LNCAP (cell line): ENCODE data around the gene LRP1B.

Source experiments
- CTCF ChIP-seq: fragments of 450-650 bp; IDR thresholded peaks from 2 replicates; pipeline ENCODE4 v1.5.1; 2017; ENCODE audit warnings: mild to moderate bottlenecking

The LRP1B gene

GRCh38 chr2:140246058-140246457 is 1884.8 kb downstream of the LRP1B start:
- no peak for TF ChIP-seq CTCF

DNA sequence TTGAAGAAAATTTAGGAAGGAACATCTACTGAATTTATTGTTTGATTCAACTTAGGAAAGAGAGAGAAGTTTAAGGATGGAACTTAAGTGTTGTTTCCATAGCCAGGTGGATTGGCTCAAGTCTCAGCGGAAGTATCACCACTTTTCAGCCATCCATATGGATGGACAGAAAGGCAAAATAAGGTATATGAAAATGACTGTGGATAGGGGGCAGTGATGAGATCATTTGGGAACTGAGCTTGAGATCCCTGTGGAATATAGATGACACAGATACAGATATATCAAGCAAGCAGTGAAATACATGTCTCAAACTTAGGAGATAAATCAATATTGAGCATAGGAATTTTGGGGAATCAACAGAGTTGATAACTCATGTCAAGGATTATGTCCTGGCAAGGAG is 1887.9 kb downstream of the LRP1B start:
- TF ChIP-seq CTCF, result peak; percentile 16; the same call in 1 of the 2 replicates

DNA sequence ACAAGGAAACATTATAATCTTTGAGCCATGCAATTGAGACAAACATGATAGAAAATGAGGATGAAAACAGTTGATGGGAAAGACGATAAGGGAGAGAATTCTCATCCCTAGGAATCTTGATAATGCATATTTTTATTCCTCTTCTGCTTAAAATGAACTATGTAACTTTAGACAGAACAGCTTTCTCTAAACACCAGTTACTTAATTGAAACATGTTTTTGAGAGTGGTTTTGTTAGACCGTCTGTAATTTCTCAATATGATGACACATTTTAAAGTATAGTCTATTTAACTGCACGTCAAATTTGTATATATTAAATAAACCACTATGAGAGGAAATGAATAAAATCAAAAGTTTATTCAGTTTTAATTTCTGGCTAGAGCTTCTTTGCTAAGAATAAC is 1896.7 kb downstream of the LRP1B start:
- no peak for TF ChIP-seq CTCF

DNA sequence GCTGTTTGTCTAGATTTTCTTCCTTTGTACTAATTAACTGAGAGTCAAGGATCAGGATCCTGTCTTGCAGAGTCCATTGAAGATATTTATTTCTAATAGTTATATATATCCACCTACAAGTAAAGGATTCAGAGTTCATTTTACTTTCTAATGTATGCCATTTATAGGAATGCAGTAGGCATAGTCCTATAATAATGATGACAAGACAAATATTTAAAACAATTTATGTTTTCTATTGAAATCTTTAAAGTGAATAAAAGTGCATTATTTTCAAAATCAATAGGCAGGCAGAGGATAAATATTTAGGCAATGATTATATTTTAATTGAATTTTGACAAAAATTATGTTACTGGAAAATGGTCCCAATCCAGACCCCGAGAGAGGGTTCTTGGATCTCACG is 1919.9 kb downstream of the LRP1B start:
- TF ChIP-seq CTCF, result no peak

DNA sequence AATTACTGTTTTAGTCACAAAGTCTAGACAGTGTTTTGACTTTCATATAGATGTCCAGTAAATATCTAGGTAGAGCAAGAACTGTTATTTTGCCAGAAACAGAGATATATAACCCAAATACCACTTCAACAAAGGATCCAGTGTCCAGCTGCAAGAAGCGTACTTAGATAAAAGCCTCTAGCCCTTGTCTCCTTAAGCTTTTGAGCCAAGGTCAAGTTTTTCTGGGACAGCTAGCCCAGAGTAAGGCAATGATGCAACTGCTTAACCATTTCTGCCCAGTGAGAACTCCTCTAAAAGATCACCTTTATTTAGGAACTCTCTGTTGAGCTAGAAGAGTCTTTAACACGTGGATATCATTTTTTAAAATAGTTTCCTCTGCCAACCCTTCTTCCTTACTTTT is 1925.7 kb downstream of the LRP1B start:
- no peak for TF ChIP-seq CTCF

GRCh38 chr2:140203347-140203746 is 1927.5 kb downstream of the LRP1B start:
- TF ChIP-seq CTCF, result no peak

DNA sequence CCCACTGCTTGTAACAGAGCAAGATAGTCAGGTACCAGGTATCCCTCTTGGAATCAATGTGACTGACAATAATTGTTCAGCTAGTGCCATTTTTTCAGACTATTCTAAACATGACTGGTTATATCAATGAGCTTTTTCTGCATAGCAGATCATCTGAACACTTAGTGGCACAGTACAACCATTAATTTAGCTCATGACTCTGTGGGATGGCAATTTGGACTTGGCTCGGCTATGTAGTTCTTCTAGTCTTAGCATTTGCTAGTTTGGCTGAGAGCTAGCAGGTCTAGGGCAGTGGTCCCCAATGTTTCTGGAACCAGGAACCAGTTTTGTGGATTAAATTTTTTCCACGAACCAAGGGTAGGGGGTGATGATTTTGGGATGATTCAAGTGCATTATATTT is 1929.2 kb downstream of the LRP1B start:
- no peak for TF ChIP-seq CTCF

- TF ChIP-seq CTCF, result no peak
Measured at GRCh38 chr2:140200764-140201163, 1930.1 kb downstream of the LRP1B start.
